ENCODE results near the gene ZNRF1. TPM values are rescaled to one million over a fixed set of nuclear protein-coding genes. Genes with fewer than 3 reads are reported as not detected.
"Not testable (repeated sequence)": the region's sequence is repeated elsewhere in the genome, so short reads cannot be mapped to it uniquely, and the experiment has no call there.

ZNRF1 gene
- total RNA-seq, 2 experiments from 2014 or later, result 40.9 to 45.6 TPM

DNA sequence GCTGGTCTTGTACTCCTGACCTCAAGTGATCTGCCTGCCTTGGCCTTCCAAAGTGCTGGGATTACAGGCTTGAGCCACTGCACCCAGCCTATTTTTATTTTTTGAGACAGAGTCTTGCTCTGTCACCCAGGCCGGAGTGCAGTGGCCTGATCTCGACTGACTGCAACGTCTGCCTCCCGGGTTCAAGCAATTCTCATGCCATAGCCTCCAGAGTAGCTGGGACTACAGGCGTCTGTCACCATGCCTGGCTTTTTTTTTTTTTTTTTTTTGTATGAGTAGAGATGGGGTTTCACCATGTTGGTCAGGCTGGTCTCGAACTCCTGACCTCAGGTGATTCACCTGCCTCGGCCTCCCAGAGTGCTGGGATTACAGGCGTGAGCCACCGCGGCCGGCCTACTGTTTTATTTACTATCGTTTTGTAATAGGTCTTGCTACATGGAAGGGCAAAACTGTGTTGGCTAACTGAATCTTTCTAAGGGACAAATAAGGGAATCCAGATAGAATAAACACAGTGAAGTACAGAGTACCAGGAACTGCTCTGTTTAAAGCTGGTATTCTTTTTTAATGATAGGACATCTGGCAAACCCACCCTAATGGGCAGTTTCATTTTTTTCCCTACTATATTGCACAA, 17.7 kb downstream of the ZNRF1 start:
- H3K4me3 Mint-ChIP-seq; H3K27ac Mint-ChIP-seq; intact Hi-C loops (cut with micrococcal nuclease); DNase-seq; H3K27me3 Mint-ChIP-seq: not testable (repeated sequence)
- ChIA-PET CTCF (interaction anchor here (1.1 to 2.0 kb wide), 2 partner anchors 48 to 94 kb away, joined by 5 to 6 read pairs; no protein-coding TSS in a partner anchor), POLR2A (interaction anchor here (1.4 kb wide), 1 partner anchor 93 kb away, joined by 4 read pairs; no protein-coding TSS in a partner anchor)
- H3K9me3 Mint-ChIP-seq, result peaks cover 12% of the 10 kb centered on the region
- H3K36me3 Mint-ChIP-seq, result peaks cover 12% of the 10 kb centered on the region
- H3K4me1 Mint-ChIP-seq (ENCODE audit: low read depth), result peaks cover 36% of the 10 kb centered on the region

DNA sequence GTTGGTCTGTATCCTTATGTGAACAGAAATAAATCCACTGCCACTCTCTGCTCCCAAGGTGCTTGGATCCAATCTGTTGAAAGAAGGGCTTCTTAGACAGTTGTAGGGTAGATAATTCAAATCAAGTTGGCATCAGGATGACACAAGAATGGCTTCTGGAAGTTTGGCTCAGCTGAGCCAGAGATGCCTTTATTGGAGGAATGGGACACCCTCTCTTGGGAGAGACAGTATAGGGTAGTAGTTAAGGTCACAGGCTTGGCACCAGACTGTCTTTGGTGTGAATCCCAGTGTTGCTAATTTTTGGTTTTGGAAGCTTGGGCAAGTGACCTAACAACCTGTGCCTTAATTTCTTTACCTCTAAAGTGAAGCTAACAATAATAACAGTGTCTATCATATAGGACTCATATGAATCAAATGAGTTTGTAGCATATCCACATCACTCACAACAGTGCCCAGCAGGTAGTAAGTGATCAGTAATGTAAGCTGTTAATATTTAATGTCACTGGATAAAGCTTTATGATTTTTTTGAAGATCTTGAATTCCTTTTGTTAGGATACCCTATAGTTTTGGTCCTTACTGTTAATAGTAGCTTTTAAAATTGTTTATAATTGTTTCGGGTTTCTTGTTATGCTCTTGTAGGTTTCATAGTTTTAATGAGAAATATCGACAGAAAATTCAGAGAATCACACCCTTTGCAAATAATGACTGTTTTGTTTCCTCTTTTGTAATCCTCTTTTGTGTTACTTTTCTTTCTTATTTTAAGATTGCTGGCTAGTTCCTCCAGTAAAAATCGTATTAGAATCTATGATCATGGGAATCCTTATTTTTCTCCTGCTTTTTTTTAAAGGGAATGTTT, 19.1 kb downstream of the ZNRF1 start:
- Mint-ChIP-seq H3K4me3 (no peak overlapping the region), H3K4me1 (ENCODE audit: low read depth) (peaks cover 30% of the 10 kb centered on the region), H3K27ac (no peak overlapping the region), H3K27me3 (no peaks in the 10 kb centered on the region), H3K36me3 (peaks cover 20% of the 10 kb centered on the region), H3K9me3 (peaks cover 20% of the 10 kb centered on the region)
- CTCF ChIA-PET, result interaction anchor here (0.8 to 2.0 kb wide), 2 partner anchors 45 to 93 kb away, joined by 4 to 5 read pairs; no protein-coding TSS in a partner anchor
- intact Hi-C loops (cut with micrococcal nuclease), result no loop called here
- POLR2A ChIA-PET, result interaction anchor here (1.0 to 1.4 kb wide), 3 partner anchors 54 to 91 kb away, joined by 3 to 5 read pairs (median 4); no protein-coding TSS in a partner anchor
- DNase-seq, result no peak

DNA sequence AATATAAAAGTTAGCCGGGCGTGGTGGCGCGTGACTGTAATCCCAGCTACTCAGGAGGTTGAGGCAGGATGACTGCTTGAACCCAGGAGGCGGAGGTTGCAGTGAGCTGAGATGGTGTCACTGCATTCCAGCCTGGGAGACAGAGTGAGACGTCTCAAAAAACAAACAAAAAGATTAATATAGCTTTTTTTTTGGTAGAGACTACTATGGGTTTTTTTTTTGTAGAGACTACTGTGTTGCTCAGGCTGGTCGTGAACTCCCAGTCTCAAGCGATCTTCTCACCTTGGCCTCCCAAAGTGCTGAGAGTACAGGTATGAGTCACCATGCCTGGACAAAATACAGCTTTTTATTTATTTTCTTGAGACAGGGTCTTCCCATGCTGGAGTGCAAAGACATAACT, 20.2 kb downstream of the ZNRF1 start:
- POLR2A ChIA-PET, result no interaction called here
- H3K9me3 Mint-ChIP-seq, result peaks cover 21% of the 10 kb centered on the region
- no peak overlapping the region for H3K4me3 Mint-ChIP-seq
- CTCF ChIA-PET, result no interaction called here
- DNase-seq, result peak; percentile 17
- H3K27me3 Mint-ChIP-seq, result no peaks in the 10 kb centered on the region
- peaks cover 33% of the 10 kb centered on the region for H3K4me1 Mint-ChIP-seq (ENCODE audit: low read depth)
- no peak overlapping the region for H3K27ac Mint-ChIP-seq
- peaks cover 23% of the 10 kb centered on the region for H3K36me3 Mint-ChIP-seq
- intact Hi-C loops (cut with micrococcal nuclease), result no loop called here

DNA sequence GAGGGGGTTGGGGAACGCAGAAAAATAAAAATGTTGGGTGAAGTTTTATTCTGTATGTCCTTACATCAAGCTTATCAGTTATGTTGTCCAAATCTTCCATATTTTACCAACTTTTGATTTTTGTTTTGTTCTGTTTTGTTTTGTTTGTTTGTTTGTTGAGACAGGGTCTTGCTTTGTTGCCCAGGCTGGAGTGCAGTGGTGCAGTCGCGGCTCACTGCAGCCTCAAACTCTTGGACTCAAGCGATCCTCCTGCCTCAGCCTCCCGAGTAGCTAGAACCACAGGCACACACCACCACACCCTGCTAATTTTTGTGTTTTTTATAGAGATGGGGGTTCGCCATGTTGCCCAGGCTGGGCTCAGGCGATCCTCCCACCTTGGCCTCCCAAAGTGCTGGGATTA, 20.8 kb downstream of the ZNRF1 start:
- Mint-ChIP-seq H3K27me3 (no peaks in the 10 kb centered on the region), H3K36me3 (peaks cover 23% of the 10 kb centered on the region), H3K9me3 (peaks cover 21% of the 10 kb centered on the region), H3K4me3 (no peak overlapping the region), H3K4me1 (ENCODE audit: low read depth) (peaks cover 36% of the 10 kb centered on the region), H3K27ac (no peak overlapping the region)
- intact Hi-C loops (cut with micrococcal nuclease), result no loop called here
- POLR2A ChIA-PET, result no interaction called here
- DNase-seq, result no peak
- CTCF ChIA-PET, result no interaction called here

DNA sequence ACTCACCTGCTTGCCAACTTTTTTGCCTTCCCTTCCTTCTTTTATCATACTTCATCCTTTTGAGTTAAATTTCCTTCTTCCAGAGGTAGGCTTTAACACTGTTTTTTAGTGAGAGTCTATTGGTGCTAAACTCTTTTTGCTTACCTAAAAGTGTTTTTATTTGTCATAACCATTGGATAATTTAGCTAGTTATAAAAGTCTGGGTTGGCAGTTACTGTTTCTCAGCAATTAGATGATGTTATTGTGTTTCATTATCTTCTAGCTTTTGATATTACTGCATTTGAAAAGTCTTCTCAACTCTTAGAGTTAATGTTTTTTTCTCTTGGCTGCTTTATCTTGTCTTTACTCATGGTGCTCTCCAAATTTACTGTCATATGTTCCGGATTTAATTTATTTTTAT, 22.6 kb downstream of the ZNRF1 start:
- Mint-ChIP-seq H3K4me1 (ENCODE audit: low read depth) (peaks cover 40% of the 10 kb centered on the region), H3K27me3 (no peaks in the 10 kb centered on the region), H3K4me3 (no peak overlapping the region), H3K36me3 (peaks cover 21% of the 10 kb centered on the region), H3K9me3 (peaks cover 21% of the 10 kb centered on the region), H3K27ac (no peak overlapping the region)
- ChIA-PET POLR2A (no interaction called here), CTCF (interaction anchor here (0.9 kb wide), 1 partner anchor 89 kb away, joined by 4 read pairs; no protein-coding TSS in a partner anchor)
- DNase-seq, result no peak
- intact Hi-C loops (cut with micrococcal nuclease), result no loop called here

DNA sequence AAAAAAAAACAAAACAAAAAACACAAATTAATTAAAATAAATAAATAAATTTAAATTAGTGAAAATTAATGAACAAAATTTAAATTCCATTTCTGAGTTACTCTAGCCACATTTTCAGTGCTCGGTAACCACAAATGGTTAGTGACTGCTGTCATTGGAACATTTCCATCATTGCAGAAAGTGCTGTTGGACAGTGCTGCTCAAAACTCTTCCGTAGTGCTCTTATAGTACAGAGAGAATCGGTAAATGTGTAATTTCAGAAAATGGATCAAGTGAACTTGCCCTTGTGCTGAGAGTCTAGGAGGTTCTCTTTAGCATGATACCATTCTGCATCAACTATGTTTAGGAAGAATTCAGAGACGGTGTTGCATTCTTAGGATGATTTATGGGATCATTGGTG, 23.7 kb downstream of the ZNRF1 start:
- Mint-ChIP-seq H3K36me3 (peaks cover 21% of the 10 kb centered on the region), H3K4me3 (no peak overlapping the region), H3K4me1 (ENCODE audit: low read depth) (peaks cover 38% of the 10 kb centered on the region), H3K27me3 (no peaks in the 10 kb centered on the region), H3K27ac (peak overlapping the region; percentile 85), H3K9me3 (peaks cover 21% of the 10 kb centered on the region)
- no peak for DNase-seq
- intact Hi-C loops (cut with micrococcal nuclease), result no loop called here
- ChIA-PET POLR2A (interaction anchor here (0.9 to 1.9 kb wide), 6 partner anchors 11 to 88 kb away, joined by 3 to 13 read pairs (median 3); no protein-coding TSS in a partner anchor), CTCF (interaction anchor here (1.0 to 1.3 kb wide), 2 partner anchors 10 to 24 kb away, joined by 4 read pairs; partner anchors contain the start of gene ZNRF1)

DNA sequence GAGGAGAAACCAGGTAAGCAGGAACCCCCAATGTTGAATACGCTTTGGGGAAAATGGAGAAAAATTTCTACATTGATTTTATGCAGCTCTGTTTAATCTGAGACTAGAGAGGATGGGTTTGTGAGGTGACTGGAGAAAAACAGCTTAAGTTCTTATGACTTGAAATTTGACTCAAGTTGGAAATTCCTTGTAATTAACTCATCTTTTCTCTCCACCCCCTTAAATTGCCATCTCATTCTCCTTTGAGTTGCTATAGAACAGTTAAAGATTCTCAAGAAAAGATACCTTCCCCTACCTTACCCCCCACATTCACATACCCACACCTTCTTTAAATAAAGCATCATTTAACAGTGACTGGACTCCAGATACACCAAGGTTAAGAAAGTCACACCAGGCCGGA, 24.2 kb downstream of the ZNRF1 start:
- H3K27me3 Mint-ChIP-seq, result no peaks in the 10 kb centered on the region
- DNase-seq, result no peak
- ChIA-PET CTCF (interaction anchor here (1.0 to 1.3 kb wide), 2 partner anchors 11 to 25 kb away, joined by 4 read pairs; partner anchors contain the start of gene ZNRF1), POLR2A (interaction anchor here (0.9 to 1.9 kb wide), 6 partner anchors 11 to 88 kb away, joined by 3 to 13 read pairs (median 3); no protein-coding TSS in a partner anchor)
- H3K36me3 Mint-ChIP-seq, result peaks cover 21% of the 10 kb centered on the region
- H3K4me1 Mint-ChIP-seq (ENCODE audit: low read depth), result peaks cover 35% of the 10 kb centered on the region
- H3K9me3 Mint-ChIP-seq, result peaks cover 21% of the 10 kb centered on the region
- H3K27ac Mint-ChIP-seq, result peak overlapping the region; percentile 85
- intact Hi-C loops (cut with micrococcal nuclease), result loop anchor here (1.0 kb wide), 1 partner anchor 11 kb away; no protein-coding TSS in a partner anchor
- no peak overlapping the region for H3K4me3 Mint-ChIP-seq

DNA sequence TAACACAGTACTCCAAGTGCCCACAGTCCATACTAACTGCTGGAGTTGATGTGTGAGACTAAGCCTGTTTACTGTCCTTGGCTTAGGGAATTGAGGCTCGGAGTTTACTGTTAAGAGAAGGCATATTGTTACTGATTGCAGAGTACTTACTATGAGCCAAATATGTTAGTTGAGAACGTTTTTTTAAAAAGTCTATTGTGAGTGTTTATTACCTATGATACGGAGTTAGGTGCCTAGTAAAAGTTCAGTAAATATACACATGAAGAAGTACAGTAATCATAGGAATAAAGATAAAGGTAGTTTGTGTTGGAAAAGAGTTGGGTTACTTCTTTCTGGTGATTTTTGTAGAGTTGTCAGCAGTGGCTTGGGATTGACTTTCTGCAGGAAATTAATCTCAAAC, 25.4 kb downstream of the ZNRF1 start:
- no peak overlapping the region for H3K4me3 Mint-ChIP-seq
- no peaks in the 10 kb centered on the region for H3K27me3 Mint-ChIP-seq
- H3K27ac Mint-ChIP-seq, result peak overlapping the region; percentile 21
- peaks cover 21% of the 10 kb centered on the region for H3K9me3 Mint-ChIP-seq
- POLR2A ChIA-PET, result interaction anchor here (1.9 kb wide), 1 partner anchor 13 kb away, joined by 13 read pairs; no protein-coding TSS in a partner anchor
- peaks cover 29% of the 10 kb centered on the region for H3K4me1 Mint-ChIP-seq (ENCODE audit: low read depth)
- CTCF ChIA-PET, result no interaction called here
- DNase-seq, result no peak
- peaks cover 21% of the 10 kb centered on the region for H3K36me3 Mint-ChIP-seq
- intact Hi-C loops (cut with micrococcal nuclease), result no loop called here

DNA sequence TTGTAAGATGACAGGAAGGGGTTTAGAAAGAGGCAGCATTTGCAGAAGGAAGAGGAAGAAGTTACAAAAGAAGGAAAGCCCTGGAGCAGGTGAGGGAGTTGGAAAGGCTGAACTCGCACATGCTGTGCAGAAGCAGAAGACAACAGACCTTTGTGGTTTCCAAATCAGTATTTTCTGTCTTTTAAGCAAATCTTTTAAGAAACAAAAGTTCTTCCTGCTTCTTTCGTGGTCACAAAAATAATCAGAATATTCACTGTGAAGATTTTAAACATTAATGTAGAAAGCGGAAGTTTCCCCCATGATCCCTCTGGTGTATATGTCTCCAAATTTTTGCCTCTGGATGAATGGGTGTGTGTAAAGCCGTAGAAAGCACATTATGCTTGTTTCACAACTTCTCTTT, 25.8 kb downstream of the ZNRF1 start:
- ChIA-PET CTCF (no interaction called here), POLR2A (no interaction called here)
- no peak for DNase-seq
- H3K4me3 Mint-ChIP-seq, result no peak overlapping the region
- intact Hi-C loops (cut with micrococcal nuclease), result no loop called here
- no peaks in the 10 kb centered on the region for H3K27me3 Mint-ChIP-seq
- H3K4me1 Mint-ChIP-seq (ENCODE audit: low read depth), result peaks cover 25% of the 10 kb centered on the region
- H3K36me3 Mint-ChIP-seq, result peaks cover 21% of the 10 kb centered on the region
- H3K27ac Mint-ChIP-seq, result peak overlapping the region; percentile 21
- peaks cover 21% of the 10 kb centered on the region for H3K9me3 Mint-ChIP-seq

DNA sequence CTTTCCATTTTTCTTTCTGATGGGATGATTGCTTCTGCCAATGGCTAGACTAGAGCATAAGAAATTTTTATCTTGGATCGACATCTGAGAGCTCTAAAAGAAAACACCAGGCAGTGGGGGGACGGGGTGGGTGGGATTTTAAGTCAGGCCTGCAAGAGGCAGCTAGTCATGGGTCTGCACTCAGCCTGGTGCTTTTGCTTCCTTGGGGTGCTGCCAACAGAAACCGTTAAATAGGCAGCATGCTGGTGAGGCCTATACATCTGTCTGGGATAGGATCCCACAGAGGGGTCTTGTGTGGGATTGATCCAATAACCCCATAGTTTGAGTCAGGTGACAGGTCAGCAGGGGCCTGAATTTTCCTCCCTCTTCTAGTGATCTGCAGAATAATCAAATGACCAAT, 26.9 kb downstream of the ZNRF1 start:
- intact Hi-C loops (cut with micrococcal nuclease), result no loop called here
- POLR2A ChIA-PET, result no interaction called here

DNA sequence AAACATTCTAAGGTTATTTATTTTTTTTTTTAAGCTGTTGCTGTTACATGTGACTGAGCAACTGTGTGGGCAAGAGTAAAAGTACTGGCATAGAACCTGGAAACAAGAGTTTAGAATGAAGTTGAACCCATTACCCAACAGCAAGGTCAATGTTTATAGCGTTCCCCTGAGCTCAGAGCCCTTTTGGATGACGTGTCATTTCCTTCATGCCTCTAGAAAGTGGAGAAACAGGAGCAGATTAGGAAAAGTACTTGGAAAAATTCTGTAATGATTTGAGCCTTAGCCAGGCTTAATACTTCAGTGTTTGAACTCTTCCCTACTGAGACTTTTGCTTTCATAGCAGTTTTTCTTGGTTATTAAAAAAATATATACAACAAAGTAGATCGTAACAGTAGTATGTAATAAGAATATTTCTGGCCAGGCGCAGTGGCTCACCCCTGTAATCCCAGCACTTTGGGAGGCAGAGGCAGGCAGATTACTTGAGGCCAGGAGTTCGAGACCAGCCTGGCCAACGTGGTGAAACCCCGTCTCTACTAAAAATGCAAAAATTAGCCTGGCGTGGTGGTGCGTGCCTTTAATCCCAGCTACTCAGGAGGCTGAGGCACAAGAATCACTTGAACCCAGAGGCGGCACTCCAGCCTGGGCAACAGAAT, 27.5 kb downstream of the ZNRF1 start:
- CTCF ChIA-PET, result interaction anchor here (0.8 kb wide), 1 partner anchor 84 kb away, joined by 3 read pairs; no protein-coding TSS in a partner anchor
- H3K4me3 Mint-ChIP-seq; H3K27ac Mint-ChIP-seq; POLR2A ChIA-PET; DNase-seq; intact Hi-C loops (cut with micrococcal nuclease); H3K27me3 Mint-ChIP-seq: not testable (repeated sequence)
- H3K9me3 Mint-ChIP-seq, result peaks cover 11% of the 10 kb centered on the region
- H3K4me1 Mint-ChIP-seq (ENCODE audit: low read depth), result peaks cover 24% of the 10 kb centered on the region
- H3K36me3 Mint-ChIP-seq, result peaks cover 13% of the 10 kb centered on the region

More for the DNA sequence above, 26.9 kb downstream of the ZNRF1 start:
- Mint-ChIP-seq H3K36me3 (peaks cover 18% of the 10 kb centered on the region), H3K4me1 (ENCODE audit: low read depth) (peaks cover 24% of the 10 kb centered on the region), H3K9me3 (peaks cover 17% of the 10 kb centered on the region), H3K27ac (no peak overlapping the region), H3K4me3 (no peak overlapping the region), H3K27me3 (no peaks in the 10 kb centered on the region)
- CTCF ChIA-PET, result interaction anchor here (0.8 to 1.0 kb wide), 2 partner anchors 27 to 85 kb away, joined by 3 to 4 read pairs; partner anchors contain the start of gene ZNRF1
- DNase-seq, result no peak
